ENCODE measurements around the gene PMF1. TPM values are rescaled to one million over a fixed set of nuclear protein-coding genes. Genes with fewer than 3 reads are reported as not detected.
A peak's percentile ranks its signal among the peaks of the same experiment; 100 is the strongest.
"Not testable (repeated sequence)": the region's sequence is repeated elsewhere in the genome, so short reads cannot be mapped to it uniquely, and the experiment has no call there.

The PMF1 gene
- total RNA-seq, 1 experiment from 2014 or later: 96.6 TPM

- BruUV-seq (replicated peaks); intact Hi-C loops (cut with micrococcal nuclease; ENCODE audit: unreplicated experiment); H3K9me3 ChIP-seq (ENCODE audit: low read depth, low read length, poor library complexity, severe bottlenecking); CTCF ChIA-PET; DNase-seq (ENCODE audit: low spot score); H3K27ac ChIP-seq (ENCODE audit: low read depth, low read length, poor library complexity, severe bottlenecking); POLR2A ChIA-PET (ENCODE audit: low non-redundant PET); H3K36me3 ChIP-seq (ENCODE audit: insufficient read depth, low read length, poor library complexity, severe bottlenecking); H3K4me3 ChIP-seq (ENCODE audit: low read depth, low read length, poor library complexity, severe bottlenecking); H3K27me3 ChIP-seq (replicated peaks; ENCODE audit: insufficient read depth, low read depth, low read length, poor library complexity); H3K4me1 ChIP-seq (ENCODE audit: insufficient read depth, low read length, poor library complexity, severe bottlenecking): not testable (repeated sequence)
Observed at GRCh38 chr1:156186347-156187177, 26.2 kb upstream of the PMF1 start.

GRCh38 chr1:156190265-156190664, 22.5 kb upstream of the PMF1 start:
- H3K27ac ChIP-seq (ENCODE audit: low read depth, low read length, poor library complexity, severe bottlenecking); intact Hi-C loops (cut with micrococcal nuclease; ENCODE audit: unreplicated experiment); CTCF ChIA-PET; H3K36me3 ChIP-seq (ENCODE audit: insufficient read depth, low read length, poor library complexity, severe bottlenecking); POLR2A ChIA-PET (ENCODE audit: low non-redundant PET); H3K9me3 ChIP-seq (ENCODE audit: low read depth, low read length, poor library complexity, severe bottlenecking); H3K27me3 ChIP-seq (replicated peaks; ENCODE audit: insufficient read depth, low read depth, low read length, poor library complexity); H3K4me3 ChIP-seq (ENCODE audit: low read depth, low read length, poor library complexity, severe bottlenecking); DNase-seq (ENCODE audit: low spot score); BruUV-seq (replicated peaks): not testable (repeated sequence)
- peaks cover 13% of the 10 kb centered on the region for H3K4me1 ChIP-seq (ENCODE audit: insufficient read depth, low read length, poor library complexity, severe bottlenecking)

- no peaks in the 10 kb centered on the region for H3K36me3 ChIP-seq (ENCODE audit: insufficient read depth, low read length, poor library complexity, severe bottlenecking)
- no peaks in the 10 kb centered on the region for H3K9me3 ChIP-seq (ENCODE audit: low read depth, low read length, poor library complexity, severe bottlenecking)
- ChIA-PET CTCF (no interaction called here), POLR2A (ENCODE audit: low non-redundant PET) (no interaction called here)
- DNase-seq (ENCODE audit: low spot score): no peak
- BruUV-seq (replicated peaks): no TSS peak
- intact Hi-C loops (cut with micrococcal nuclease; ENCODE audit: unreplicated experiment): no loop called here
- TF ChIP-seq CTCF (conservative IDR thresholded peaks at IDR 0.05; ENCODE audit: low read depth, low read length): no peak
- TF ChIP-seq EZH2 (IDR thresholded peaks at IDR 0.05; ENCODE audit: borderline replicate concordance, low read depth, low read length, poor library complexity, severe bottlenecking): no peak
- H3K27me3 ChIP-seq (replicated peaks; ENCODE audit: insufficient read depth, low read depth, low read length, poor library complexity): no peaks in the 10 kb centered on the region
- peaks cover 13% of the 10 kb centered on the region for H3K4me1 ChIP-seq (ENCODE audit: insufficient read depth, low read length, poor library complexity, severe bottlenecking)
- no peak overlapping the region for H3K27ac ChIP-seq (ENCODE audit: low read depth, low read length, poor library complexity, severe bottlenecking)
- no peak overlapping the region for H3K4me3 ChIP-seq (ENCODE audit: low read depth, low read length, poor library complexity, severe bottlenecking)
Observed at GRCh38 chr1:156191292-156191964, 21.4 kb upstream of the PMF1 start.

GRCh38 chr1:156193208-156193487, 19.7 kb upstream of the PMF1 start:
- Histone ChIP-seq H3K27me3 (replicated peaks; ENCODE audit: insufficient read depth, low read depth, low read length, poor library complexity) (no peaks in the 10 kb centered on the region), H3K4me1 (ENCODE audit: insufficient read depth, low read length, poor library complexity, severe bottlenecking) (peaks cover 13% of the 10 kb centered on the region), H3K36me3 (ENCODE audit: insufficient read depth, low read length, poor library complexity, severe bottlenecking) (no peaks in the 10 kb centered on the region), H3K4me3 (ENCODE audit: low read depth, low read length, poor library complexity, severe bottlenecking) (peak overlapping the region; percentile 65), H3K9me3 (ENCODE audit: low read depth, low read length, poor library complexity, severe bottlenecking) (no peaks in the 10 kb centered on the region), H3K27ac (ENCODE audit: low read depth, low read length, poor library complexity, severe bottlenecking) (peak overlapping the region; percentile 94)
- no peak for DNase-seq (ENCODE audit: low spot score)
- intact Hi-C loops (cut with micrococcal nuclease; ENCODE audit: unreplicated experiment): no loop called here
- CTCF ChIA-PET: interaction anchor here (1.2 kb wide), 1 partner anchor 32 kb away, joined by 6 read pairs; no protein-coding TSS in a partner anchor
- BruUV-seq (replicated peaks): TSS peak; percentile 87
- TF ChIP-seq CTCF (conservative IDR thresholded peaks at IDR 0.05; ENCODE audit: low read depth, low read length): no peak
- TF ChIP-seq EZH2 (IDR thresholded peaks at IDR 0.05; ENCODE audit: borderline replicate concordance, low read depth, low read length, poor library complexity, severe bottlenecking): no peak
- POLR2A ChIA-PET (ENCODE audit: low non-redundant PET): interaction anchor here (0.6 kb wide), 1 partner anchor 546 kb away, joined by 3 read pairs; no protein-coding TSS in a partner anchor

Data from A673 (cell line).